GM19468 (cell line): ENCODE measurements around the gene CCDC92.

Source experiments
- ATAC-seq: cut with Tn5 transposase; IDR thresholded peaks from one replicate; pipeline ENCODE4 v1.9.1; 2021; ENCODE audit warnings: mild to moderate bottlenecking, moderate library complexity, moderate number of reproducible peaks; ENCODE audit not compliant: unreplicated experiment; ENCODE audit errors: extremely low read depth

The CCDC92 gene

DNA sequence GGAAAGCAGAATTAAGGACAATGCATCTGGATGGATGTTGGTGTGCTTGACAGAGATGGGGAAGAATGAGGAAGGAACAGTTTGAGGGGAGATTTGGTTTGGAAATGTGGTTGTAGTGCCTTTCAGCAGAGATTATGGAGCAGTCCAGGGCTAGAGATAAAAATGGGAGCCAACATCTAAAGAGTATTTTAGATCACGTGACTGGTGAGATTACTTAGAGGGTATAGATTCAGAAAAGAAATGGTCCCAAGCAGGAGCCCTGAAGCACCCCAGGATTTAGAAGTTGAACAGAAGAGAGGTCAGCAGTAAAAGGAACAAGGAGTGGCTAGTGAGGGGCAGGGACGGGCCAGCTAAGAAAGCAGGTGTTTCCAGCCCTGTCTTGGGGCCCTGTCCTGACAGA is 30.0 kb upstream of the CCDC92 start:
- ATAC-seq, result no peak

GRCh38 chr12:124002021-124002644 is 29.5 kb upstream of the CCDC92 start:
- ATAC-seq, result no peak

DNA sequence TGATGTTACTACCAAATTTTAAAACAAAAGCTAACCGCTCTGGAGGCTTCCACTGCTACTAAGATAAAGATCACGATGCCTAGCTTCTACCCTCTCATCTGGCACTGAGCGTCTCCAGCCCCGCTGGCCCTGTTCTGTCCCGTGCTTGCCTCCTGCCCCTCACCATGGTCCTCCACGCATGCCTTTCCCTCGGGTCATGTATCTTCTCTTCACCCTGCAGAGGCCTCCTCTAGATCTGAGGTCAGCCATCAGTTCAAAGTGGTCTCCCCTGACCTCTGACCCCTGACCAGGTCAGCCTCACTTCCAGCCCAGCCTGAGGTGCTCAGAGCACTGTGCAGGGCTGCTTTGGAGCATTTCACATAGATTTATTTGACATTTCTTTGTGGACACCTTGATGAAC is 28.7 kb upstream of the CCDC92 start:
- ATAC-seq, result no peak

- ATAC-seq, result no peak
Measured at GRCh38 chr12:124000111-124000510, 27.5 kb upstream of the CCDC92 start.

- no peak for ATAC-seq
Measured at GRCh38 chr12:123998991-123999359, 26.3 kb upstream of the CCDC92 start.

- ATAC-seq, result no peak
Measured at GRCh38 chr12:123998344-123998990, 25.8 kb upstream of the CCDC92 start.

- ATAC-seq, result no peak
Measured at GRCh38 chr12:123997908-123998307, 25.3 kb upstream of the CCDC92 start.

DNA sequence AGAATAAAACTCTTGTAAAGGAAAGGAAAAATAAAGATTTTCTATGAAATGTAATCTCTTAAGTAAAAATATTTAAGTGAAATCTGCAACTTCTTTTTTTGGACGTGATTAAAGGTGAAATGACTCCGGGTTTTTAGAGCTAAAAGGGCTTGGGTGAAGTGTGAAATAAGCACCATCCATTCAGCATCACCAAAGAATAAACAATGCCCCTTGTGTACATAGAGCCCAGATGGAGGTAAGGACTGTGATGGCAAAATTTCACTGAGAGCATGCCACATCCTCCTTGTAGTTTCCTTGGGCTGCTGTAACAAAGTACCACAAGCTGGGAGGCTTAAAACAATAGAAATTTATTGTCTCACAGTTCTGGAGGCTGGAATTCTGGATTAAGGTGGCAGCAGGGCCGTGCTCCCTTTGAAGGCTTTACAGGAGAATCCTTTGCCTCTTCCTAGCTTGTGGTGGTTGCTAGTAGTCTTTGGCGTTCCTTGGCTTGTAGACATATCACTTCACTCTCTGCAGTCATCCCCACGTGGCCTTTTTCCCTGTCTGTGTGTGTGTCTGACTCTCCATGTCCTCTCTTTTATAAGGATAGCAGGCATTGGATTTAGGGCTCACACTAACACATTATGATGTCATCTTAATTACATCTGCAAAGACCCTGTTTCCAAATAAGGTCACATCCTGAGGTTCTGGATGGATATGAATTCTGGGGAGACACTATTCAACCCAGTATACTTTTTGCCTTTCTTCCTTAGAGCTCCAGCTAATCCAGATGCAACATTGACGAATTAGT is 24.6 kb upstream of the CCDC92 start:
- ATAC-seq, result no peak

DNA sequence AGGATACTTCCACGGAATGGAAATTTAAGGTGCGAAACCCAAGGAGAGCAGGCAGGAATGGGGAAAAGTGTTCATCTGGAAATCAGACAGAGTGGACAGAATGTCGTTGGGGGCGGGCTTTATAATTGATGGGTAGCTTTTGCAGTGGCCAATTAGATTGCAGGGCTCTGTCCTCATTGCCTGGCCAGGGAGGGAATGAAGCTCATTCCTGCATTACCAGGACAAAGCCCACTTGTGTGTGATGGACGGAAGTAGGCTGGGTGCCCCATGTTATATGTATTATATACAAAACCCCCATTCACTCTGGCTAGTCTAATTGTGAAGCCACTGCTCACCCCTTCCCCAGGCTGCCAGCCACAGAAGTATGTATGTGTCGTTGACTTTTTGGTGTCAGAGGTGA is 23.9 kb upstream of the CCDC92 start:
- no peak for ATAC-seq

DNA sequence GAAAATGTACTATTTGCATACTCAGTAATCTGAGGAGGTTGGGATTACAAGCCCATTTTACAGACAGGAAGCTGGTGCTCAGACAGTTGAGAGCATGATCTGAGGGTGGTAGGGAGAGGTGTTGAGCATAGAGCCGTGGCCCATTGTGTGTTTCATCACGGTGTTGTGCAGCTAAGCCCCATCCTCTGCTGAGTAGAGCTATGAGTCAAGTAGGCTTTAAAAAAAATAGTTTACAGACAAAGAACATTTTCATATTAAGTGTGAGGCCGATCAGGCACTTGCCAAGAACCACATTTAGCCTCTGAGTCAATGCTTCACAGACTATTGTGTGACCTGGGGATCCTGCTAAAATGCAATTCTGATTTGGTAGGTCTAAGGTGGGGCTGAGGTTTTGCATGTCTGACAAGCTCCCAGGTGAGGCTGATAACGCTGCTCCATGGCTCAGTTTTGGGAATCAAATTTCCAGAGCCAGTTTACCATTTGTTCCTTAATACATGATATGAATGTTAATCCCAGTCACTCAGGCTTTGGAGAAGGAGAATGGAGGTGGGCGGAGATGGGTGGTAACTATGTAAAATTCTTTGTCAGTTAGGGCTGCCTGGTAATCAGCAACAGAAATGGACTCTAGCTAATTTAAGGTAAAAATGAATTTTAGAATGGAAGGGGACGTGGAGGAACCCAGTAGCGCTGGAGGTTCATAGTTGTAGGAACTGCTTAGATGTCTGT is 22.6 kb upstream of the CCDC92 start:
- ATAC-seq, result no peak

- no peak for ATAC-seq
Measured at GRCh38 chr12:123992118-123992825, 19.6 kb upstream of the CCDC92 start.

DNA sequence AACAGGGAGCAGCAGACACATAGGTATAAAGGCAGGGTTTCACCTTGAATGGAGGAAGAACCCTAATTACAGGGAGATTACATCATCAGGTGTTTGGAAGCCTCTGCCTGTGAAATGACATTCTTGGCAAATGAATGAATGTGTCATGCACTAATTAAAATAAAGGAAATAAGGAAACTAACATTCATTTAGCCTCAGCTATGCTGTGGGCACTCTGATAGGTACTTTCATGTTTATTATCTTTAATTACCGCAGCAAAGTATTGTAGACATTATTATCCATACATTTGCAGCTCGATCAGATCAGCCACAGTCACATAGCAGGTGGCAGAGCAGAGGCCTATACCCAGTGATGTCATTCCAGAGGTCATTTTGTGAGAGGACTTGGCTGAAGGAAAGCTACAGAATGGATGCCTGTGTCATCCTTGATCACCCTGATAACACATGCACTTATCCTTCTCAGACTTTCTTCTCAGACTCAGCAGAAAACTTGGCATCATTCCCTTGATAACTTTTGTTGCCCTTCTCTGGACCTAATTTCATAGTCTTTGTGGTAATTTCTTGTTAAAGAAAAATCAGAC is 18.8 kb upstream of the CCDC92 start:
- no peak for ATAC-seq

GRCh38 chr12:123990511-123990910 is 17.9 kb upstream of the CCDC92 start:
- no peak for ATAC-seq

GRCh38 chr12:123989753-123990152 is 17.1 kb upstream of the CCDC92 start:
- ATAC-seq, result no peak

- ATAC-seq, result no peak
Measured at GRCh38 chr12:123989168-123989567, 16.5 kb upstream of the CCDC92 start.

DNA sequence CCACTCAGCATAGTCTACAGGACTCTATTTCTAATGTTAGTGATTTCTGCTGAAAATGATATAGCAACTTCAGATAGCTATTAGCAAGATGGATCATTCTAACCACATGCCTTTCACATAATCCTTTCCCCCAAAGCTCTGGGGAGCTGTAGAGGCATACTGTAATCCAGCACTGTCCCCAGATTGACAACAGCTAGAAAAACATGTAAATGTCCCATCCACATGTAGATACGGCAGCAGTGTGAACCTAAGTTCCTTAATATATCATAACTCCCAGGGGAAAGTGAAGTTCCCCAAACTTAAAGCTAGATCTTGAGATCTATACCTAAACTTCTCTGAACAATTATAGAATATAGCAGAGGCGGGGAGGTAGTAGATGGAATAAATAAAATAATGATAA is 14.4 kb upstream of the CCDC92 start:
- no peak for ATAC-seq

DNA sequence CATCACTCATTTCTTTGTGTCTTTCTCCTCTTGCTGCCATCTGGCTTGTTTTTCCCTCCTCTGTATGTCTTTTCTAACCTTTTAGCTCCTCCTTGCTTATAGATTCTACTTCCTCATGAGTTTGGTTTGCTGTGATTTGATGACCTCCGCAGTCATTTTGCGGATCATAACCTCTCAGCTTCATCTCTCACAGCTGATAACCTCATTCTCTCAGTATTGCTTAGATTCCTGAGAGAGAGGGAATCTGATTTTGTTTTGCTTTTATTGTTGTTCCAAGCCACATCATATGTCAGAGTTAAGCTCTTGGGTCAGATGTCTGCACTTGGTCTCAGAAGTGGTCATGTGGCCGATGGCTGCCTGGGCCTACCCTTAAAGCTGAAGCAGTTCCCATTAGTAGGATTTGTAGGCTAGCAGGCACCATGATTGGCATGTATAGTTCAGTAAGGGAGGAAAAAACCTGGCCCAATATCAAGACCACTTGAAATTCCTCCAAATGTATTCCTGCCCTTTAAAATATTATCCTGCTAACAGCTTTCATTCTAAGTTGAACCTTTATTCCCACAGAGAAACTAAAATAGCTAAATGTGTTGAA is 13.8 kb upstream of the CCDC92 start:
- ATAC-seq, result no peak

- ATAC-seq, result no peak
Measured at GRCh38 chr12:123984903-123985302, 12.3 kb upstream of the CCDC92 start.

DNA sequence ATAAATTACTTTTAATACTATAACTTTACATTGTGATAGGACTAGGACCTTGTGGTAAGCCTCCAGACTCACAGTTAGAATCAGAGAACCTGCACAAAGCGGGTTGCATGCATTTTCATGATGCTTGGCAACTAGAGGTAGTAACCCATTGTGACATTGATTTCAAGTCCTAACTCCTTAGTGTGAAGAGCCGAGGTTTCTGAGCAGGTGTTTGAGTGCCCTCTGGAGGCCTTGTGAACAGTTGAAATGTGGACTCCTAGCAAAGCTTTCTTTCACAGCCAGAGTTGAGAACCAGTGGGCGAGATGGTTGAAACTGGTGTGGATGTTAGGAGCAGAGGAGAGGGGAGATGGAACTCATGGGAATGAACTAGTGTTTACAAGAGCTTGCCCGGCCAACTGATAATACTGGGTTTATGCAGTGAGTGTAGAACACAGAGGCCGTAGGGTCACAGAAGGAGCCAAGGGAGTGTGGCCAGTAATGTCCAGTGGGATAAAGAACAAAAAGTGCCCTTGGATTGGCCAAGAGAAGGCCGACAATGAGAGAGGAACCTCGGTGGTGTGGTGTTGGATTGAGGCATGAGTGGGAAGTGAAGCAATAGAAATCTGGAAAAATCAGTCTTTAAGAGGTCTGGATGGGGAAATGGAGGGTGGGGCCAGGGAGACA is 11.3 kb upstream of the CCDC92 start:
- ATAC-seq, result no peak
